SHP77 (cell line): ENCODE data around the gene VAMP5.
"Not testable (repeated sequence)": the region's sequence is repeated elsewhere in the genome, so short reads cannot be mapped to it uniquely, and the experiment has no call there.

Source experiments
- DNase-seq, 2 experiments: peaks; one replicate each; lab custom pipeline; 2025; lab: John Stamatoyannopoulos, UW

VAMP5 gene

DNA sequence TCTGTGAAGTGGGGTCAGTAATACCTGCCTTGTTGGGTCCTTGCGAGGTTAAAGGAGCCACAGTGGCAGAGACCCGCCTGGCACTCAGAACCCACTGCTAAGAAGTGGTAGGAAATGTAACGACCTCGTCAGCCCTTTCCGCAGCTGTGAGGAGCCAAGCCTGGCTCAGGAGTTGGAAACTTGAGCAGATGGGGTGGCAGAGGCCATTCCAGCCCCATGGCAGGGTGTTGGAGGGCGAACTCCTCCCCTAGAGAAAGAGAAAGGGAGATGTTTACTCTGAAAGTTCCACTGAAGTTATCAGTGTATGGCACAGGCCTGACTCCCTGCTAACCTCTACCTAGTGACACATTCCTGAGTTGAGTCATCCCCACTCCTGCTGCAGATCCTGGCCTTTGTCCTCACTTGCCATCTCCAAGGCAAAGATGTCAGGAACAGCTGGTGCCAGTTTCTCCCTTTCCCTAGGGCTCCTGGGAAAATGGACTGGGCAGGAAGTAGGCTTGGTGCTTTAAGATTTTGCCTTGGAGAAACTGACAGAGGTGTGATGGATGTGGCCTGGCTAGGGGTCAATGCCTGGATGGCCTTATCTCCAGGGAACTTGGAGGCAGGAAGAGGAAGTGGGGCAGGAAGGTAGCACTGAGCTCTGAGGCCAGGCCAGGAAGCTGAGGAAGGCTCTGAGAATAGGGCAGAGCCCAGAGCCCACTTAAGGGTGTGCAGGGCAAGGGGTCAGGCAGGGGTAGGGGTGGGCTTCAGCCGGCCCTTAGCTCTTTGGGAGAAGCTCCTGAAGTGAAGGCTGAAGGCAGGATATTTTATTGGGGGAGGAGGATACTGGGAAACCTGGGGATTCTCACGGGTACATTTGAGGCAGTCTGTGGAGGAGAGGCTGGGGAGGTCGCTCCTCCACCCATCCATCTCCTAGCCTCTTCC lies 888 bp downstream of the VAMP5 start:
- no peak for DNase-seq

DNA sequence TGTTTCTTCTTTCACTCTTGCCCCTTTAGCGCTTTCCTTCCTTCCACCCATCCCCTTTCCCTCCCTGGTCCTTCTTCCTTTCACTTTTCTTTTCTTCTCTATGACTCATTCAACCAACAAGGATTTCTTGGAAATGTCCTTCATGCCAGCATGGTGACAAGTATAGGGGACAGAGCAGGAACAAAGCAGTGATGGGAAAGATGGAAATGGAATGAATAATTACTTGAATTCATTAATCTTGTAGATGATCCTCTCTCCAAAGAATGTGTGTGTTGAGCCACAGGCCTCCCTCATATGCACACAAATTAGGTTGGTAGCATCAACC lies 1.5 kb downstream of the VAMP5 start:
- no peak for DNase-seq

DNA sequence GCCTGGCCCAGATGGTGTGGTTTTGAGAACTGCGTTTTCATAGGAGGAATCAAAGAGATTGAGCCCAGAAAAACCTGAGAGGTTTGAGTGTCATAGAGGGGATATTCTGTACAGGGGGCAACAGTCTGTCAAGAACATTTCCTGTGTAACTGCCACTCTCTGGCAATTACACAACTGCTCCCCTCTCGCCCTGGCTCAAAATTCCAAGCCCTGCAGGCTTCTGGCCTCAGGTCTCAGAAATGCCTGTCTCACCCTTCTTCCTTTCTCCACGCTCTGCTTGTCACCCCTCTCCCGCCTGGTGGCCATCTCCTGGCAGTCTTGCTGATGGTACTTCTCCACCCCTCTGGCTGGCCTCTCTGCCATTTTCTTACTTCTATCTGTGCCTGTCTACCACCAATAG lies 4.0 kb downstream of the VAMP5 start:
- DNase-seq: no peak

DNA sequence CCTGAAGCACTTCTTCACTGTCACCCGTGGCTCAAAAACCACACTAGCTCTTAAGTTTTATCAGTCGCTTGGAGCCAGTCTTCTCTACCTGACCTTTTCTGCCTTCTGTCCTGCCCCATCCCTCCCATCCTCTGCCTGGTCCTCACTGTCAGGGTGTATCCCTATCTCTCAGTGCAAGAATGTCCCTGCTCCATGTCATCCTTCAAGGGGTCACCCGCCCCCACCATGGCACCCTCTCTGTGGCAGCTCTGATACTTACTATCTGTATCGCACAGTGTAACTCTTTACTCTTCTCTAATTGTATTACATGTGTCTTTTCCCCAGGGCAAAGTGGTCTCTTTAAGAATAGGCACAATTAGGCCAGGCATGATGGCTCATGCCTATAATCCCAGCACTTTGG lies 4.4 kb downstream of the VAMP5 start:
- DNase-seq: no peak

DNA sequence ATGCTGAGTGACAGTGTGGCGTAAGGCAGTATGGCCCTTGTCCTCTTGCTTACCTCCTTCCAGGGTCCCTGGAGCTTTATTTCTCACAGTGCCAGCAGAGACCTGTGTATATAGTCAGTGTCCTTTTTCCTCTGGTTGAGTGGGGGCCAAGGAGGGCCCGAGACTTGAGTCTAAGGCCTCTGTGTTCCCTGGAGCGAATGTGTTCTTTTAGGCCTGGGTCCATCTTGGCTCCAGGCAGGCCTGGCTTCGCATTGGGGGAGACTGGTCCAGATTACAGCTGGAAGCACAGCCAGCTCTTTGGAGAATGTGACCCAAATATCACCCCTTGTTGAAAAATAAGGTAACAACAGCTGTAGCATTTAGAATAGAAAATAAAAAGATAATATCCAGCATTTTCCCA lies 5.0 kb downstream of the VAMP5 start:
- DNase-seq: no peak

DNA sequence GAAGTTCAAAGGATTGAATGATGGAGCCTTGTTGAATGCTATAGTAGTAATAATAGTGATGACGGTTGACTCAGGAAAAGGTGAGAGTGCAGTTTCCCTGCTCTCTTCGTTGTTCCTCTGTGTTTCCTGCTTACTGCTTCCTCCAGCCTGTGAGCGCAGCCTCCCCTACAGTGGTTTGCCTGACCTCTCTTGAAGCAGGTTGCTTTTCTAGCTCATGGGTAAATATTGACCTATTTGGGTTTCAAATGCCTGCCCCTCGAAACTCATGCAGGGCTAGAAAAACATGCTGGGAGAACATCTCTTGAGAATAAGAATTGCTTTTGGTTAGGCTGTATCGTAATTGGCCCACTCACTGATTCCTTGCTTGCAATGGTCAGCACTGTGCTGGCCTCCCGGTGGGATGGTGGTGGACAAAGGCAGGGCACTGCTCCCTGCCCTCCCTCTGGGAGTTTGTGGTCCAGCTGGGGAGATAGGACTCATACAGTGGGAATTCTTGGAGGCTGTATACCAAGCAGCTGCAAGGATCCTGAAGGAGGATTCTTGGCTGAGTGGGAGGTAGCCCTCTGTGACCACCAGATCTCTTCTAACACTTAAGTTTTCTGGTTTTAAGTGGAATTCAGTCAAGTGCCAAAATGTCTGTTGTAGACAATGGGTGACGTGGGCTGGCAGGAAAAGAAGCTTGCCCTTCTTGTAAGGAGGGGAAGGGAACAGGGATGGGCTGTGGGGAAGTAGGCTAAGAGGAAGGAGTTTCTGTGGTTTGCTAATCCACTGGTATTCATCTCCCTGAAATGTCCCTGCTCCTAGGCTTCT lies 6.0 kb downstream of the VAMP5 start:
- no peak for DNase-seq

DNA sequence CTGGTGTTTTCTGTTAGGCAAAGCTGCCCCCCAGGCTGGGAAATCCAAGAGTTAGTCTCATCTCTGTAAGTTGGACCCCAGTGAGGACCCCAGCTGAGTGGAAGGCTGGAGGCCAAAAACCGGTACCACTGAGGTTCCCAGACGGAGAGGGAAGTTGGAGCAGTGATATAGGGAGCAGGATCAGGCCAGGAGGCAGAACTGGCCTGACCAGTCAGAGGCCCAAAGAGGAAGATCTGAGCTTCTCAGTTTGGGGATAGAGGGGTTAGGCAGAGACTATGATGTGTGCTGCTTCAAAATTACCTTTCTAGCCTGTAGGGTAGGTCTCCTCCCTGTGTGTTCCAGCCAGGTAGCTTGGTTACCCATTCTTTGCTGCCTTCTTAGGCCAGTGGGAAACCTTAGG lies 6.7 kb downstream of the VAMP5 start:
- no peak for DNase-seq

DNA sequence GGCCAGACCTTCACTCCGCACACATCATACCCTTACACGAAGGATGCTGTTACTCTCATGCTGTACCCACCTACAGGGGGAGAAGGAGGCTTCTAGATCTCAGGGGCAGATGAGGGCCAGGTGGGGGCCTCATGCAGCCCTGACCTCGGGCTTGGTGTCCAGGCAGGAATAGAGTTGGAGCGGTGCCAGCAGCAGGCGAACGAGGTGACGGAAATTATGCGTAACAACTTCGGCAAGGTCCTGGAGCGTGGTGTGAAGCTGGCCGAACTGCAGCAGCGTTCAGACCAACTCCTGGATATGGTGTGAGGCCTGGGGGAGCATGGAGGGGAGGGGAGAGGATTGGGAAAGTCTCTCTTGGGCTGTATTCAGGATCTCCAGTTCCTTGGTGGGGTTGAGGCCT lies 7.3 kb downstream of the VAMP5 start:
- DNase-seq: no peak

DNA sequence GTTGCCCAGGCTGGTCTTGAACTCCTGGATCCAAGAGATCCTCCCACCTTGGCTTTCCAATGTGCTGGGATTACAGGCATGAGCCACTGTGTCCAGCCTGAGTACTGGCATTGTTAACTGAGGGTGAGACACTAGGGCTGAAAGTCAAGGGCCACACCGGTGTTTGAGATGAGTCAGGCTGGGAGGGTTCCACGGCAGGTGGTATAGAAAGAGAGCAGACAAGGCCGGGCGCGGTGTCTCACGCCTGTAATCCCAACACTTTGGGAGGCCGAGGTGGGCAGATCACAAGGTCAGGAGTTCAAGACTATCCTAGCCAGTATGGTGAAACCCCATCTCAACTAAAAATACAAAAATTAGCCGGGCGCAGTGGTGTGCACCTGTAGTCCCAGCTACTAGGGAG lies 8.1 kb downstream of the VAMP5 start:
- not testable (repeated sequence) for DNase-seq

DNA sequence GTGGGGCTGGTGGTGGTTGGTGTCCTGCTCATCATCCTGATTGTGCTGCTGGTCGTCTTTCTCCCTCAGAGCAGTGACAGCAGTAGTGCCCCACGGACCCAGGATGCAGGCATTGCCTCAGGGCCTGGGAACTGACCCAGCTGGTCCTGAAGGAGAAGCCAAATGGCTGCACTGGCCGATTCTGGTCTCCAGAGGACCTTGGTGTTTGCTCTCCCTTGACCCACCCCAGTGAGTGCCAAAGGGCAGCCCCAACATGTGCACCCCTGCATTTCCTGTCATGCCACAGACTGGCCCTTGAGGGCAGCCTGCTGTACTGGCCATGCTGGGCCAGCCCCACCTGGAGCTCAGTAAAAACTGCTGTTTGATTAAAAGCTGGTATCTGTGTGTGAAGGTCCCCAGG lies 8.8 kb downstream of the VAMP5 start:
- DNase-seq: no peak

DNA sequence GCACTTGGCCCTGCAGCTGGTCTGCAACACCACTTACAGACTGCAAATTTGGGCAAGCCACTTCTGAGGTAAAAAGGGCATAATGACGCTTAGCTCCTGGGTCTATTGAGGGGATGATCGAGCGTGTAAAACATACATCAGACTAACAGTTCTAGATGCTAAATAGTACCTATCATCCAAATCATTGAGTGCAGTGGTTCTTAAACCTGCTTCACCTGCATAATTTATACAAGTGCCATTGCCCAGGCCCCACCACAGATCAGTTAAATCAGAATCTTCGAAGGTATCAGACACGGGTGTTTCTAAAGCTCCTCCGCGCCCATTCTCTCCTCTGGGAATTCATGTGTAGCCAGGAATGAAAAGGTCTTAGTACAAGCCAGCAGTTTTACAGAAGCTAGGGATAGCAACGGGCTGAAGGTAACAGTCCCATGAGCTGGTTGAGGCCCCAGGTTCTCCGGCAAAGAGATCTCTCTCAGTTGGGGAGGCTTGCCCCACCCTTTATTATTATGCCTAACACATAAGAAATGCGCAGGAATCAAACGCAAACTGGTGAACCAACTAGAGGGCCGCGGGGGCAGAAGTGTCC lies 10.6 kb downstream of the VAMP5 start:
- no peak for DNase-seq

DNA sequence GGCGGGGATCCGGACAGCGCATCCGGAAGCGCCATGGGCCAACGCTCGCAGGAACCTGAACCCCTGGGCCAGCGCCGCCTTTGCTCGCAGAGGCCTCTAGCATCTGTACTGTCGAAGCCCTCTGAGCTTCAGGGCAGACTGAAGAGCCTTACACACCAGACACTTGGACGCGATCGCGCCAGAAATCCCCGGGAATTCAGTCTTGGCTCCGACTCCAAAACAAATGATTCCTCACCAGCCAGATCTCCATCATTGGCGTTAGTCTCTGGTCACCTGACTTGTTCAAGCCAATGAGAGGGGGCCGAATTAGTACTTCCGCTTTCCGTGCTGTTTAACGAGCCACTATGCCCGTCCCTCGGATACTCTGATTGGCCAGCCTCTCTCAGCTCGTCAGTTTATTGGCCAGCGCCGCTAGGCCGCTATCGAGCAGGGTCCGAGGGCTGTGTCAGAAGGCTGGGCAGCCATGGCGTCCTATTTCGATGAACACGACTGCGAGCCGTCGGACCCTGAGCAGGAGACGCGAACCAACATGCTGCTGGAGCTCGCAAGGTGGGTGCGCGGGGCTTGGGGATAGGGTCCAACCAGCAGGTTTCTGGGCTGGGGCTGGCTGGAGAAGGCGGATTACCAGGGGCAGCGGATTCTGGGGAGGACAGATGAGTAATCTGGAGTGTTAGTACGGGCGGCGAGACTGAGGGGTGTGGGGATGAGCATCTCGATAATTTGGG lies 11.2 kb downstream of the VAMP5 start, which contains the start of gene RNF181:
Gene RNF181 (plus strand): TSS at position 445 of the 725 bp plus-strand sequence. CDS start 19 bp downstream, at position 464.
- DNase-seq: peak; percentile 97 to 98

DNA sequence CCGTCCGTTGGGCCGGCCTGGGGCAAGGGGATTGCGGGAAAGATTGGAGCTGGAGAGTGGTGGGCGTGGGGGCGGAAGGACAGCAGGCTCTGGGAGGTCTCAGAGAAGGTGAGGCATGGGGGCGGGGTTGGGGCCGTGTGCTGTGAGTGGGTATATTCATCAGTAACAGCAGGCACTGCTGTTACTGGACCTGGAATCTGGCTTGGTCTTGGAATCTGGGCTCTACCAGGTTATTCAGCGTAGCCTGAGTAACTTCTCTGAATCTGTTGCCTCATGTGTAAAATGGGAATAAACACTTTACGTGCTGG lies 11.7 kb downstream of the VAMP5 start:
- DNase-seq: no peak

DNA sequence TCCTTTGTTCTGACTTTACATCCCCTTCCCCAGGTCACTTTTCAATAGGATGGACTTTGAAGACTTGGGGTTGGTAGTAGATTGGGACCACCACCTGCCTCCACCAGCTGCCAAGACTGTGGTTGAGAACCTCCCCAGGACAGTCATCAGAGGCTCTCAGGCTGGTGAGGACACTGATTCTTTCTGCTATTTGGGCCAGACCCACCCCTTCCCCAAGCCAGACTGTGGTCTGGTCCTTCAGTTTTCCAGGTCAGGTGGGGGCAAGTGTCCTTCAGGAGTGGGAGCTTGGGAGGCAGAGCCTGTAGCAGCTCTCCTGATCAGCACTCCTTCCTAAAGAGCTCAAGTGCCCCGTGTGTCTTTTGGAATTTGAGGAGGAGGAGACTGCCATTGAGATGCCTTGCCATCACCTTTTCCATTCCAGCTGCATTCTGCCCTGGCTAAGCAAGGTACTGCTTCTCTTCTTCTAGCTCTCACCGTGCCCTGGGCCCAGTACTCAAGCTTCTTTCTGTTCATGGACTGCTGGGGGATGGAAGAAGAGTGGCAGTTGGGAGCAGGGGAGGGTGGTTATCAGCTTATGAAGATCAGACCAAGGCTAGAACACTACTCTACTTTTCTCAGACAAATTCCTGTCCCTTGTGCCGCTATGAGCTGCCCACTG lies 12.4 kb downstream of the VAMP5 start:
- no peak for DNase-seq

DNA sequence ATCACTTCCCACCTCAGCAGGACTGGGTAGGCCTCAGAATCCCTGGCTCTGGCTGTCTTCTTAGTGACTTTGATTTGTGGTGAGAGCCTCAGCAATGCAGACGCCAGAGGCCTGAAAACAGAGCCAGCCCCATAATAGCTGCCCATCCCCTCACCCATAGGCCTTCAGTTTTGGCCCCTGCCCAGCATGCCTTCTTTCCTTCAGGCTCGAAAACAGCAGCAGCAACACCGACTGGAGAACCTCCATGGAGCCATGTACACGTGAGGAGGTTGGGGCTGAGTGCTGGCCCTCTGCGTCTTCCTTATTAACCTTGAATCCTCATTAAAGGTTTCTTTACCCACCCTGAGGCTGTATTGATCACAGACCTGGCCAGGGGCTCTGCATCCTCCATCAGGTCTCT lies 13.0 kb downstream of the VAMP5 start:
- no peak for DNase-seq

DNA sequence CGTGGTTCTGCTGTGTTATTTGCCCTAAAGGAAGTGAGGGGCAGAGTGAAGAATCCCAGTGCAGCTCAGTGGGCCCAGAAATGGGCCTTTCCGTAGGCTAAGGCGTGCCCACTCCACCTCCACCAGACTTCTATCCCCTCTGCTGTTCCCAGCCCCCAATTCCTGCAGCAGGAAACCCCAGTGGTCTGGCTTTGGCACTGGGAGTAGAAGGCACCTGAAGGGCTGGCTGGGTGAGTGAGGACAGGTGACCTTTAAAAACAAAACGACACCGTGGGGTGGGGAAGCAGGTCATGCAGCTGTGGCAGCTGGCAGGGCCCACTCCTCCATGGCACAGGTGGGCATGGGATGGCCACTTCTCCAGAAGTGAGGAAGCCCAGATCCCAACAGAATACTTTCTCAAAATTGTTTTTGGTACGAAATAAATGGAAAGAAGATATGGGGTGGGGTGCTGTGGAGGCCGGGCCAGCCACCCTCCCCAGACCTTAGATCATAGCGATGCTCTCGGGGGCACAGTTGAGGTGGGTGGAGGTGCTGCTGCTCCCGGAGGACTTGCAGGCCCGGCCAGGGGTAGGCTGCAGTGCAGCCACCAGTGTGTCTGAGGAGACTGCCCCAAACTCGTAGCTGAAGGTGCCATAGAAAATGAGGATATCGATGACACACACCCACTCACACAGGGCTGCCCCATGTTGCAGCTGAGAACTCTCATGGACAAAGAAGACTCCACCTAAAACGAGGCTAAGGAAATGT lies 14.5 kb downstream of the VAMP5 start:
- no peak for DNase-seq

DNA sequence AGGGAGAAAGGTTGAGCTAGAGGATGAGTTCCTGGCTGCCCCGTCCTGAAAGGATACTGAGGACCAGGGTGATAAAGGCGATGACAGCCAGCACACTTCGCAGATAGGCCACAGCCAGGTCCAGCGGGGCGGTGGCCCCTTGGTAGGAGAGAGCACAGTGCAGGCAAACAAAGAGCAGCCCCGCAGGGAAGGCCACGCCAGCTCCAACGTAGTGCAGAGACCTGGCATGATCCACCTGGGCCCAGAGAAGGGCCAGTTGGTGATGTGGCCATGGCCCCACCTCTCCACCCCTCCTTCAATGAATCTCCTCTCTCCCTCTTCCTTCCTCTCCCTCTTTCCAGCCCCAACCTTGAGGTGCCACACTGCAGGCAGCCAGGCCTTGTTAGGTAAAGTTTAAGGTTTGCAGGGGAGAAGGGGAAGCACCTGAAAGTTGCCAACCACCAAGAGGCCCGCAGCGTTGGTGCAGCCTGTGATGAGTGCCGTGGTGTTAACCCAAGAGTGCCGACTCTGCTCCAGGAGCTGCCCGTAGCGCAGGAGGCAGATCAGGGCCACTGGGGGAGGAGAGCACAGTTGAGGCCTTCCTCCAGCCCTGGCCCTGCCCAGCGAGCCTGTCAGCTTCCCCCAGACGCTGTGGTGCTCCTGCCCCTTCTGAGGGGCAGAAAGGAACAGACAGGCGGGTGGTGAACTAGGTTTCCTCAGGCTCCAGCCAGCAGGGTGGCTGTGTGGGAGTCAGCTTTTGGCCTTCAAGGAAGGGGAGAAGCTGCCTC lies 15.4 kb downstream of the VAMP5 start:
- no peak for DNase-seq

DNA sequence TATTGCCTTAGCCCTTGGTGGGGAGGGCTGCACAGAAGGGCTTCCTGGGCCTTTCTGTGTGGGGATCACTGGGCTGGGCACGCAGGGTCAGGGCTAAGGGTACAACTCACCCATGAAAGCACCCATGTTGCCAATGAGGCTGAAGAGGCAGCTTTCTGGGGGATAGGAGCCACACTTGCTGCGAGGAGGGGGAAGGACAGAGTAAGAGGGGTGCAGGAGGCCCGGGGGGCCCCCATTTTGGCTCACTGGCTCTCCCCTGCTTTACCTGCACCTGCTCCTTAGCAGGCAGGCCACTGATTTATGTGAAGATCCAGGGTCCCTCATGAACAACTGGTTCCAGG lies 16.0 kb downstream of the VAMP5 start:
- no peak for DNase-seq

DNA sequence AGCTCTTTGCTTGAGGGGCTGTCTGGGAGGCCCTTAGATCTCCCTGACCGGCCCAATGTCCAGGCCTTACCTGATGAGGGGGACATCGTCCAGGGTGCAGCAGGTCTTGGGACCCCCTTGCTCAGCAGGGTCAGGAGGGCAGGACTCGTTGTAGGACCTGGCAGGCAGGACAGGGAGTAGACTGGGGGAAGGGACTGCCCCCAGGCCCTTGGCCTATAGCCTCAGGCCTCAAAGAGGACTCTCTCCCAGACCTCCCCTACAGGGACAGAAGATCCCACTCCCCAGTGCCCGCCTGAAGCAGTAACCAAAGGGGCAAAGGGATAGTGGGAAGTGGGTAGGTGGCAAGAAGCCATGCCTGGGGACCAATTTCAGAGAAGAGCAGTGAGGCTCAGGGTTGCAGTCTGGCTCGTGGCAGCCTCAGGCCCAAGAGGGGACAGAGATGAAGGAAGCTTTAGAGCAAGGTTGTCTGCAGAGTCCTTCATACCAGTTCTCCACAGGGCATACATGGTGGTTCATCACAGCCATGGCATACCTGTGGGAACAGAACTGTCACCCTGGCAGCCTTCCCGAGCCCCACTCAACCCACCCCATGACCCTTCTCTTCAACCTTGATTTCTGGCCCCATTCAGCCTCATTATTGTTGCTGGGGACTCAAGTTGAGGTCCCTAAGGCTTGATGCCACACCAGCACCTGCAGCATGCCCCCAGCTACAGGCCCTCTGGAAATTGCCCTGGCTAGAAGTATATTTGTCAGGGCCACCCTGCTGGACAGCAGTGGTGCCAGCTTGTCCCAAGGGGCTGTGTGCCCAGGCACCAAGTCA lies 16.9 kb downstream of the VAMP5 start:
- no peak for DNase-seq
